DND-41 (cell line): ENCODE results near the gene FARP1.

Experiments
- ATAC-seq: fragments of 200-7000 bp; cut with Tn5 transposase; 3 replicates; pipeline ENCODE4 v1.9.1; 2021; ENCODE audit warnings: low read depth; ENCODE audit not compliant: insufficient read depth
- DNase-seq: peaks from one replicate; pipeline ENCODE4 v3.0.0-alpha.2; 2020
- H2AFZ ChIP-seq: 2 replicates; pipeline ENCODE4 v1.6.0; 2012; ENCODE audit warnings: low read depth, low read length
- H3K27ac ChIP-seq: 2 replicates; pipeline ENCODE4 v1.5.1; 2012; ENCODE audit warnings: low read length, inconsistent platforms
- H3K27me3 ChIP-seq: fragments of 200-600 bp; sonication (generic); 2 replicates; pipeline ENCODE4 v1.6.0; 2012; ENCODE audit warnings: low read length, mild to moderate bottlenecking, inconsistent platforms; ENCODE audit not compliant: insufficient read depth, poor library complexity
- H3K36me3 ChIP-seq: 2 replicates; pipeline ENCODE4 v1.5.1; 2012; ENCODE audit warnings: low read length, inconsistent platforms; ENCODE audit not compliant: insufficient read depth
- H3K4me1 ChIP-seq: 2 replicates; pipeline ENCODE4 v1.5.1; 2012; ENCODE audit warnings: mild to moderate bottlenecking, low read length; ENCODE audit not compliant: insufficient read depth
- H3K4me2 ChIP-seq: 2 replicates; pipeline ENCODE4 v1.6.0; 2012; ENCODE audit warnings: mild to moderate bottlenecking, moderate library complexity, low read length, inconsistent platforms; ENCODE audit not compliant: insufficient read depth
- H3K4me3 ChIP-seq, 2 experiments: fragments of 200-600 bp in 1 of 2; shearing (Covaris generic) in 1 of 2; 2 replicates each; pipeline ENCODE4 v1.5.1; 2012 to 2016; ENCODE audit warnings: inconsistent platforms in 2 of 2, low read length in 2 of 2, mild to moderate bottlenecking in 2 of 2, low read depth in 1 of 2, moderate library complexity in 1 of 2
- H3K79me2 ChIP-seq: 2 replicates; pipeline ENCODE4 v1.6.0; 2012; ENCODE audit warnings: low read length, inconsistent platforms; ENCODE audit not compliant: insufficient read depth
- H3K9ac ChIP-seq: 2 replicates; pipeline ENCODE4 v1.6.0; 2012; ENCODE audit warnings: low read depth, mild to moderate bottlenecking, inconsistent platforms, low read length, moderate library complexity
- H3K9me3 ChIP-seq: 2 replicates; pipeline ENCODE4 v1.5.1; 2012; ENCODE audit warnings: low read length, moderate library complexity, mild to moderate bottlenecking, inconsistent platforms; ENCODE audit not compliant: insufficient read depth, severe bottlenecking
- H4K20me1 ChIP-seq: 2 replicates; pipeline ENCODE4 v1.6.0; 2012; ENCODE audit warnings: low read length; ENCODE audit not compliant: insufficient read depth
- CTCF ChIP-seq: IDR thresholded peaks from 2 replicates; pipeline ENCODE4 v1.5.1; 2012; ENCODE audit warnings: borderline replicate concordance, low read length, moderate library complexity, mild to moderate bottlenecking; ENCODE audit not compliant: poor library complexity, severe bottlenecking; ENCODE audit errors: extremely low read depth
- EZH2 ChIP-seq: IDR thresholded peaks from 3 replicates; pipeline ENCODE4 v1.6.1; 2012; ENCODE audit warnings: borderline replicate concordance, low read depth, mild to moderate bottlenecking, moderate library complexity, low read length, inconsistent platforms; ENCODE audit not compliant: severe bottlenecking

FARP1 gene

DNA sequence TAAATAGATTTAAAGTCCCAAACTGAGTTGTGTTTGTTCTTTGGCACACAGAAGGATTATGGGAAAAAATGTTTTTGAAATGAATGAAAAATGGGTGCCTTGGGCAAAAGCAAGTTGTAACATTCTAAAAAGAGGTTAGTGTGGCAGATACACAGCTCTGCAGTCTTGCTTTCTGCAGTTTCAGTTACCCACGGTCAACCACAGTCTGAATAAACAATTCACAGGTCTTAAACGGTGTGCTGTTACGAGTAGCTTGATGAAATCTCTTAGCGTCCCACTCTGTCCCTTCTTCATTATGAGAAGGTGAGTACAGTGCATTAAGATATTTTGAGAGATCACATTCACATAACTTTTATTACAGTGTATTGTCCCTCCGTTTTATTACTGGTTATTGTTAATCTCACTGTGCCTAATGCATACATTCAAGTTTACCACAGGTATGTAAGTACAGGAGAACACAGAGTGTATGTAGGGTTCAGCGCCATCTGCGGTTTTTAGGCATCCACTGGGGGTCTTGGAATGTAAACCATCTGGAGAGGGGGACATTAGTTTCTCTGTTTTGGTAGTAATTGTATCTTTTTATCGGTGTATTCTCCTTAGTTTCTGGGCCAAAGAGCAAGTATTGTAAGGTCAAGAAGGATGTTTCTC is 8.1 kb downstream of the FARP1 start:
- ATAC-seq (no peak), DNase-seq (no peak)
- no peak overlapping the region for H3K9ac ChIP-seq
- no peaks in the 10 kb centered on the region for H4K20me1 ChIP-seq
- H3K4me1 ChIP-seq, result no peaks in the 10 kb centered on the region
- H3K4me2 ChIP-seq, result no peak overlapping the region
- H3K4me3 ChIP-seq, result no peak overlapping the region
- H3K79me2 ChIP-seq, result no peaks in the 10 kb centered on the region
- H2AFZ ChIP-seq, result no peak overlapping the region
- TF ChIP-seq EZH2 (no peak), CTCF (no peak)
- no peaks in the 10 kb centered on the region for H3K9me3 ChIP-seq
- H3K27me3 ChIP-seq, result no peaks in the 10 kb centered on the region
- H3K36me3 ChIP-seq, result no peaks in the 10 kb centered on the region
- H3K27ac ChIP-seq, result no peak overlapping the region

- H3K4me3 ChIP-seq, result no peak overlapping the region
- no peak overlapping the region for H3K4me2 ChIP-seq
- H3K9me3 ChIP-seq, result no peaks in the 10 kb centered on the region
- H3K36me3 ChIP-seq, result no peaks in the 10 kb centered on the region
- no peaks in the 10 kb centered on the region for H3K4me1 ChIP-seq
- DNase-seq, result no peak
- no peak overlapping the region for H3K27ac ChIP-seq
- no peaks in the 10 kb centered on the region for H4K20me1 ChIP-seq
- H3K79me2 ChIP-seq, result no peaks in the 10 kb centered on the region
- H3K9ac ChIP-seq, result no peak overlapping the region
- TF ChIP-seq EZH2, result no peak
- no peak for TF ChIP-seq CTCF
- no peak for ATAC-seq
- no peaks in the 10 kb centered on the region for H3K27me3 ChIP-seq
- no peak overlapping the region for H2AFZ ChIP-seq
Observed at GRCh38 chr13:98155475-98156109, 12.7 kb downstream of the FARP1 start.

- no peak overlapping the region for H2AFZ ChIP-seq
- H3K79me2 ChIP-seq, result no peaks in the 10 kb centered on the region
- no peak for TF ChIP-seq CTCF
- H4K20me1 ChIP-seq, result no peaks in the 10 kb centered on the region
- H3K36me3 ChIP-seq, result no peaks in the 10 kb centered on the region
- no peak overlapping the region for H3K4me2 ChIP-seq
- ATAC-seq (no peak), DNase-seq (no peak)
- no peaks in the 10 kb centered on the region for H3K4me1 ChIP-seq
- no peaks in the 10 kb centered on the region for H3K27me3 ChIP-seq
- H3K27ac ChIP-seq, result no peak overlapping the region
- no peak overlapping the region for H3K9ac ChIP-seq
- H3K4me3 ChIP-seq, result no peak overlapping the region
- no peaks in the 10 kb centered on the region for H3K9me3 ChIP-seq
Observed at GRCh38 chr13:98156259-98156658, 13.4 kb downstream of the FARP1 start.

DNA sequence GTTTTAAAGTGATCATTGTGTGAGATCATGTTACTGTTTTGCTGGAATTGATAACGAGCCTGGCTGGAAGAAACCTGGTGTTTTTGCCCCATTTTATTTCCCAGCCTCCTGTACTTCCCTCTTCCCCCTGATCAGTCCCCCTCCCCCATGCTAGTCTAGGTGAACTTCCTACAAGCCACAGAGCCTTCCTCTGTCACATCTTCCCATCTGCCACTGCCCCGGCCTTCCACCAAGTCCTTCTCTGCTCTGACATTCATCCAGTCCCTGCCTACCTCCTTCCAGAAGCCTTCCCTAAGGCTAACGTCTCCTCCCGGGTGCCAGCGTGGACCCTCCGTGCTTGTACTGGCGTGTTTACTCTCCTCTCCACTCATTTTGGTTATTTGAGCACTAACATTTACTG is 14.3 kb downstream of the FARP1 start:
- no peak overlapping the region for H3K27ac ChIP-seq
- no peaks in the 10 kb centered on the region for H3K4me1 ChIP-seq
- H3K79me2 ChIP-seq, result no peaks in the 10 kb centered on the region
- H3K4me3 ChIP-seq, result no peak overlapping the region
- DNase-seq, result no peak
- H2AFZ ChIP-seq, result no peak overlapping the region
- TF ChIP-seq EZH2, result no peak
- no peak overlapping the region for H3K9ac ChIP-seq
- no peaks in the 10 kb centered on the region for H3K27me3 ChIP-seq
- ATAC-seq, result no peak
- no peaks in the 10 kb centered on the region for H4K20me1 ChIP-seq
- no peak overlapping the region for H3K4me2 ChIP-seq
- H3K9me3 ChIP-seq, result no peaks in the 10 kb centered on the region
- no peaks in the 10 kb centered on the region for H3K36me3 ChIP-seq
